Stimulated activated CD4-positive, alpha-beta T cell treated with anti-CD3 and anti-CD28 coated beads, Interleukin-2, amount 100 ng/mL, for 4 hours (primary cell): ENCODE measurements around the gene HS1BP3.

ENCODE experiments used
- DNase-seq: peaks from one replicate; pipeline ENCODE4 v3.0.0-alpha.2; 2020; ENCODE audit warnings: low read depth

Gene HS1BP3

GRCh38 chr2:20599861-20600461 is 50.9 kb downstream of the HS1BP3 start:
- no peak for DNase-seq

- DNase-seq = no peak
Measured at GRCh38 chr2:20599001-20599600, 51.8 kb downstream of the HS1BP3 start.

GRCh38 chr2:20597860-20598183 is 53.1 kb downstream of the HS1BP3 start:
- DNase-seq = no peak

GRCh38 chr2:20596973-20597859 is 53.7 kb downstream of the HS1BP3 start:
- DNase-seq = no peak

GRCh38 chr2:20596193-20596972 is 54.5 kb downstream of the HS1BP3 start:
- no peak for DNase-seq

GRCh38 chr2:20595439-20596192 is 55.3 kb downstream of the HS1BP3 start:
- DNase-seq = no peak

- DNase-seq = no peak
Measured at GRCh38 chr2:20594957-20595356, 55.9 kb downstream of the HS1BP3 start.

- no peak for DNase-seq
Measured at GRCh38 chr2:20594048-20594750, 56.7 kb downstream of the HS1BP3 start.

- no peak for DNase-seq
Measured at GRCh38 chr2:20593072-20594034, 57.5 kb downstream of the HS1BP3 start.

GRCh38 chr2:20592106-20593071 is 58.5 kb downstream of the HS1BP3 start:
- DNase-seq = no peak

GRCh38 chr2:20590704-20591515 is 60.0 kb downstream of the HS1BP3 start:
- DNase-seq = no peak

GRCh38 chr2:20589975-20590703 is 60.8 kb downstream of the HS1BP3 start:
- DNase-seq = no peak

- DNase-seq = no peak
Measured at GRCh38 chr2:20588918-20589871, 61.7 kb downstream of the HS1BP3 start.

- DNase-seq = no peak
Measured at GRCh38 chr2:20585710-20586594, 64.9 kb downstream of the HS1BP3 start.

GRCh38 chr2:20585359-20585709 is 65.6 kb downstream of the HS1BP3 start:
- DNase-seq = no peak
